ENCODE measurements around the gene PRKAG1.

DNA sequence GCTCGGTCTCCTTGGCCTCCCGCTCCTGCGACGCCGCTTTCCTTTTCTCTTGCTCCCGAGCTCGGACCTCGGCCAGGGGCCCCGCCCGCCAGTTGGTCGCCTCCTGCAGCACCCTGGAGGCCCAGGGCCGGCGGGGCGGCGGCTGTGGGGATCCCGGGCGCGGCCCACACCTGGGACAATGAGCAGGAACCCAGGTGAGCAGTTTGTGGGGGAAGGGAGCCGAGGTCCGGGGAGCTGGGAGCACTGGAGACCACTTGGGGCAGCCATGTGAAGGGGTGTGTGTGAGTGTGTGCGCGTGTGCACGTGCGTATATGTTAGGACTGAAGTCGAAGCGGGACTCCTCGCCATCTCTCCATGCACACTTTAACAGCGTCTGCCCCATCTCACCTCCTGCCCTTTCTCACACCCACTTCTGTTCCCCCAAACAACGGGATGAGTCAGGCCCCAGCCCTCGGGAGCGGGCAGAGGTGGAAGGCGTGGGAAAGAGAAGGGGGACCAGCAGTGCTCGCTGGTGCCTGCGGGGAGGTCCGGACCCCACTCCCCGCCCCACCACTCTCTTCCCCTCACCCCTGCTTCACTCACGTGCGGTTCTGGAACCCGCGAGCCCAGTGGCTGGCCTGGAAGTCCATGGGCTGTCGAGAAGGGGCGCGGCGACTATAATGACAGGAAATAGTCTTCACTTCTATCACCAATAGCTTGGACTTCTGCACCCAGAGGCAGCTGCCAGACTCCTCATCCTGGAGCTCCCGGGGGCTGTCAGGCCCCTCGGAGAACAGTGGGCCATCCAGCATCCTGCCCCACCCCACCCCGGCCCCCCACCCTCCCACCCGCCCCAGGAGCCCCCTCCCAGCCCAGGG is 19.9 kb downstream of the PRKAG1 start:
- TF ChIP-seq EZH2 (IDR thresholded peaks at IDR 0.05) (no peak), POLR2AphosphoS5 (IDR thresholded peaks at IDR 0.05; ENCODE audit: borderline replicate concordance, low read depth, low read length) (no peak)
